Measurements from ENCODE around the gene GALNT2. TPM values are rescaled to one million over a fixed set of nuclear protein-coding genes. Genes with fewer than 3 reads are reported as not detected.
A peak's percentile ranks its signal among the peaks of the same experiment; 100 is the strongest.

GALNT2 gene
- total RNA-seq, 2 donors from 2014 or later = 47.4 to 67.3 TPM

DNA sequence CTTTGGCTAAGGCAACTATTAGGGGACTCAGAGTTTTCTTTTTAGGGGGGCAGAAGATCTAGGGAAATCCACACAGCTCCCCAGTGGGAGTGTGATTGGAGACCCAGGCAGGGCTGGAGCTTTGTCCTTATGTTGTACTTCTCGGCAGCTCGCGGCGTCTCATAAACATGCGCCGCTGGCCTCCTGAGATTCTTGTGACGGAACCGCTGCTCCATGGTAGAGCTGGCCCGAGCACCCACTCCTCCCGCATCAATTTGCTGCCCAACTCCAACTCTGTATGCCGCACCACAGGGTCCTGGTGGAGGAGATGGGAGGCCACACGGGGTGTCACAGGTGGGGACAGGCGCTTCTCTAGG, 143.9 kb downstream of the GALNT2 start:
- Histone ChIP-seq H3K9ac (ENCODE audit: low read depth in 2 of 2, low read length in 2 of 2) (no peak overlapping the region), H3K27me3 (no peaks in the 10 kb centered on the region), H3K36me3 (no peaks in the 10 kb centered on the region), H3K27ac (peak overlapping the region; percentile 4), H3K4me3 (no peak overlapping the region), H3K9me3 (no peaks in the 10 kb centered on the region), H3K4me1 (peaks cover 13% of the 10 kb centered on the region)
- TF ChIP-seq, protein P1, sequence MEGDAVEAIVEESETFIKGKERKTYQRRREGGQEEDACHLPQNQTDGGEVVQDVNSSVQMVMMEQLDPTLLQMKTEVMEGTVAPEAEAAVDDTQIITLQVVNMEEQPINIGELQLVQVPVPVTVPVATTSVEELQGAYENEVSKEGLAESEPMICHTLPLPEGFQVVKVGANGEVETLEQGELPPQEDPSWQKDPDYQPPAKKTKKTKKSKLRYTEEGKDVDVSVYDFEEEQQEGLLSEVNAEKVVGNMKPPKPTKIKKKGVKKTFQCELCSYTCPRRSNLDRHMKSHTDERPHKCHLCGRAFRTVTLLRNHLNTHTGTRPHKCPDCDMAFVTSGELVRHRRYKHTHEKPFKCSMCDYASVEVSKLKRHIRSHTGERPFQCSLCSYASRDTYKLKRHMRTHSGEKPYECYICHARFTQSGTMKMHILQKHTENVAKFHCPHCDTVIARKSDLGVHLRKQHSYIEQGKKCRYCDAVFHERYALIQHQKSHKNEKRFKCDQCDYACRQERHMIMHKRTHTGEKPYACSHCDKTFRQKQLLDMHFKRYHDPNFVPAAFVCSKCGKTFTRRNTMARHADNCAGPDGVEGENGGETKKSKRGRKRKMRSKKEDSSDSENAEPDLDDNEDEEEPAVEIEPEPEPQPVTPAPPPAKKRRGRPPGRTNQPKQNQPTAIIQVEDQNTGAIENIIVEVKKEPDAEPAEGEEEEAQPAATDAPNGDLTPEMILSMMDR (IDR thresholded peaks at IDR 0.05) = no peak
- intact Hi-C loops (cut with DNase I) = no loop called here
- no peak for DNase-seq

DNA sequence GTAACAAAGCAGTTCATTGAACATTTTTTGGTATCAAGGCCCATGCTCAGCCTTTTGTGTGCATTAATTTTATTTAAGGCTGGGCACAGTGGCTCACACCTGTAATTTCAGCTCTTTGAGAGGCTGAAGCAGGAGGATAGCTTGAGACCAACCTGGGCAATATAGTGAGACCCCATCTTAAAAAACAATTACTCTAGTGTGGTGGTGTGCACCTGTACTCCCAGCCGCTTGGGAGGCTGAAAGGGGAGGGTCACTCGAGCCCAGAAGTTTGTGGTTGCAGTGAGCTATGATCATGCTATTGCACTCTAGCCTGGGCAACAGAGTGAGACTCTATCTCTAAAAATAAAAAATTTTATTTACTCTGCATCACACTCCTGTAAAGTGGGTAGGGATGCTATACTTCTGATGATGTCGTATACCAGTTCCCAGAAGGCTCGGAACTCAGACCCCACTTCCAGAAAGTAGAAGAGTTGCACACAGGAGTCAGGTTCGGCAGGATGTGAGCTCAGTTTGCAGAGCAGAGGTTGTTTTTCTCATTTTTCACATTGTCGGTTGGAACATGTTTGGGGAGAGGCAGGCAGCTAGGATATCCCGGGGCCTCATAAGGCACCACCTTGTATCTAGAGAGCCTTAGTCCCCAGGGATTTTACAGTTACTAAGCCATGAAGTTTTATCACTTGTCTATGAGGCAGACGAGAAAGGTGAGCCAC, 144.6 kb downstream of the GALNT2 start:
- H3K36me3 ChIP-seq = no peaks in the 10 kb centered on the region
- H3K4me1 ChIP-seq = peaks cover 13% of the 10 kb centered on the region
- no peak overlapping the region for H3K27ac ChIP-seq
- H3K4me3 ChIP-seq = no peak overlapping the region
- no peaks in the 10 kb centered on the region for H3K9me3 ChIP-seq
- no peaks in the 10 kb centered on the region for H3K27me3 ChIP-seq
- intact Hi-C loops (cut with DNase I) = no loop called here
- TF ChIP-seq, protein P1 (IDR thresholded peaks at IDR 0.05) = no peak
- no peak overlapping the region for H3K9ac ChIP-seq (ENCODE audit: low read depth in 2 of 2, low read length in 2 of 2)
- DNase-seq = no peak

DNA sequence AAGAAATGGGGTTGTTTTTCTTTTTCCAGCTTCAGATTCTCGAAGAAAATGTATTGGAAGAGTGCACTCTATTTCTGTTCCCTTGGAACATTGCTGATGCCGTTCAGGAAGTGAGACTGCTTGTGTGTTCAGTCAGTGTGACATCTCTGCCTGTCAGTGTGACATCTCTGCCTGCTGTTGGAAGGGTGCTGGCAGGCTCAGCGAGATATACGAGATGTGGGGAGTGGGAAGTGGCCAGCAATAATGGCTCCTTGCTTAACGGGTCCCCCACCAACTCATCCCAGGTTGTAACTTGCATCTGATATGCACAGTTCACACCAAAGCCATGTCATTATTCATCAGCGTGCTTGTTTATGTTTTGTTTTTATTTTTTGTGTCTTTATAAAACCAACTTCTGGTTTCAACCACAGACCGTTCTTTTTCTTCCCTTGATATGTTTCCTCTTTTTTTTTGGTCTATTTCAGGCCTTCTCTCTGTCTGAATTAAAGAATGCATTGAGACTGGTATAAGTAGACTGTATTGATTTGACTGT, 145.4 kb downstream of the GALNT2 start:
- no peaks in the 10 kb centered on the region for H3K36me3 ChIP-seq
- no peaks in the 10 kb centered on the region for H3K27me3 ChIP-seq
- peaks cover 13% of the 10 kb centered on the region for H3K4me1 ChIP-seq
- TF ChIP-seq, protein P1 (IDR thresholded peaks at IDR 0.05) = no peak
- DNase-seq = no peak
- no peak overlapping the region for H3K27ac ChIP-seq
- H3K9ac ChIP-seq (ENCODE audit: low read depth in 2 of 2, low read length in 2 of 2) = no peak overlapping the region
- intact Hi-C loops (cut with DNase I) = no loop called here
- H3K4me3 ChIP-seq = no peak overlapping the region
- H3K9me3 ChIP-seq = no peaks in the 10 kb centered on the region

DNA sequence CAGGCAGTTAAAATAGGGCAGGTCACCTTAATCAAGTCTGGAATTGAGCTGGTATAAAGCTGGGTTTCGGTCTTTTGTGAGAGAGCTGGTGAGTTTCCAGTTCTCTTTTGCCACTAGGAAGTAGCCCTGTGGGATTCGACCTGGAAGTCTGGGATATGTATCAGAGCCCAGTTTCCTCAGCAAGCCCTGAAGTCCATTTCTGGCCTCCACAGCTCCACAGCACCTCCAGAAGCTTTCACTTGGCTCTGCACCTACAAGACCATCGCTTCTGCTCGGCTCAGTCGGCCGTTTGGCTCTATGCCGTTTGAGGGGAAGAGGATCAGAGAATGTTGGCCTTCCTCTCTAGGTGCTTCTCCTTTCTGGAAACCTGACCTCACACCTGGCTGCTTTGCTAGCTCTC, 148.0 kb downstream of the GALNT2 start:
- Histone ChIP-seq H3K27me3 (no peaks in the 10 kb centered on the region), H3K36me3 (no peaks in the 10 kb centered on the region), H3K9ac (ENCODE audit: low read depth in 2 of 2, low read length in 2 of 2) (no peak overlapping the region), H3K27ac (no peak overlapping the region), H3K9me3 (no peaks in the 10 kb centered on the region), H3K4me1 (peaks cover 13% of the 10 kb centered on the region), H3K4me3 (no peak overlapping the region)
- peak; percentile 41 for DNase-seq
- TF ChIP-seq, protein P1 (IDR thresholded peaks at IDR 0.05) = peak; percentile 31
- intact Hi-C loops (cut with DNase I) = no loop called here

DNA sequence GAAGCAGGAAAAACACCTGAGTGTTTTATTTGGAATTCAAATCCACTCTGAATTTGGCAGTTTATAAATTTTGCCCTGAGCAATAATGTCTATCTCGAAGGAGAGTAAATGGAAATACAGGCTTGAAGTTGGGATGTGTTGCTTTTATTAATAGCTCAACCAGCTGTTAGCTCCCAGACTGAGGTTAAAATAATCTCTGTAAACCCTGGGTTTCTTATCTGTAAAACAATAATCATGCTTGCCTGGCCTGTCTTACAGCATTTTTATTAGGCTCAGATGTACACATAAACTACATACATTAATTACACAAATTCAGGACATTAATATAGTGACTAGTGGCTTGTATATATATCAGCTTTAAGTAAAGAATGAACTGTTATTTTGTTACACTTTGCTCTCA, 148.5 kb downstream of the GALNT2 start:
- intact Hi-C loops (cut with DNase I) = no loop called here
- H3K9ac ChIP-seq (ENCODE audit: low read depth in 2 of 2, low read length in 2 of 2) = no peak overlapping the region

More for the DNA sequence above, 148.5 kb downstream of the GALNT2 start:
- H3K36me3 ChIP-seq = no peaks in the 10 kb centered on the region
- H3K27me3 ChIP-seq = no peaks in the 10 kb centered on the region
- no peaks in the 10 kb centered on the region for H3K9me3 ChIP-seq
- DNase-seq = peak; percentile 1
- H3K4me3 ChIP-seq = no peak overlapping the region
- no peak overlapping the region for H3K27ac ChIP-seq
- H3K4me1 ChIP-seq = peaks cover 13% of the 10 kb centered on the region
- TF ChIP-seq, protein P1 (IDR thresholded peaks at IDR 0.05) = no peak

Measured in colonic mucosa (tissue), 4 donors.